Measurements from ENCODE around the gene FAM170B.

Gene FAM170B

DNA sequence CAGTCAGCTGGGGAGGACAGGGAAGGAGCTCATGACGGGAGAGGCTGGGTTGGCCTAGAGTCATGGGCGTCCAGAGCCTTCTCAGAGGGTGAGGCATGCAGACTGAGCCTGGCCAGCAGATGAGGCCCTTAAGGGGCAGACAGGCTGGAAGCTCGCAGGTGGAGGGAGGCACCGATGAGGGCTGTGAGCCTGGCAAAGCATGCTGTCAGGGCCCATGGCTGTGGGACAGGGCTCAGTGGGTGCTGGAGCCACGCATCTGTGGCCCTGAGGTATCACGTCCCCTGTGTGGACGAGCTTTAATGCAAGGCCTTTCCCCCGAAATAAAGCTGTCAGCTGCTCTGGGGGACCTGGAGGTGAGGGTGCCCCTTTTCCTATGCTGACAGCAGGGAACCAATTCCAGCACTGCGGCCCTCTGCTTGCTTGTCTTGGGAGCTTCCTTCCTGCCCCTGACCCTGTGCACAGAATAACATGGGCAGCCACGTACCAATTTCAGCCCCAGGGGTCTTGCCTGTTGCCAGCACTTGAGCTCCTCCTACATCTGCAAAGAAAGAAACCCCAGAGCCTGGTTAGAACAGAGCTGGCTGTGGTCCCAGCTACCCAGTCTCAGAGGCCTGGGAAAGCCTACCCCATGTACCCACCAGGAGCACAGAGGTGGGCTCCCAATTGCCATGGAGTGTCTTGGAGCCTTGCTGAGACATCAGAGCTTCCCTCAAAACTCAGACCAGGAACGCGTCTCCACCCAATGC is 33.8 kb upstream of the FAM170B start:
- H3K36me3 ChIP-seq (replicated peaks; ENCODE audit: low read depth, low read length) = no peaks in the 10 kb centered on the region
- TF ChIP-seq CTCF (IDR thresholded peaks at IDR 0.05; ENCODE audit: low read depth, low read length) = no peak
- H4K20me1 ChIP-seq (ENCODE audit: insufficient read depth, low read length) = no peaks in the 10 kb centered on the region
- H3K4me1 ChIP-seq (ENCODE audit: low read length) = peaks cover 17% of the 10 kb centered on the region
- H2AFZ ChIP-seq (ENCODE audit: low read depth, low read length) = no peak overlapping the region
- H3K27ac ChIP-seq (ENCODE audit: low read length) = no peak overlapping the region
- H3K27me3 ChIP-seq (ENCODE audit: low read depth, low read length) = no peaks in the 10 kb centered on the region
- H3K4me2 ChIP-seq (ENCODE audit: low read length) = no peak overlapping the region
- no peak overlapping the region for H3K9ac ChIP-seq (ENCODE audit: low read length)
- H3K79me2 ChIP-seq (ENCODE audit: low read length) = no peaks in the 10 kb centered on the region
- no peaks in the 10 kb centered on the region for H3K9me3 ChIP-seq (ENCODE audit: insufficient read depth, low read length)
- no peak overlapping the region for H3K4me3 ChIP-seq (ENCODE audit: low read length)

DNA sequence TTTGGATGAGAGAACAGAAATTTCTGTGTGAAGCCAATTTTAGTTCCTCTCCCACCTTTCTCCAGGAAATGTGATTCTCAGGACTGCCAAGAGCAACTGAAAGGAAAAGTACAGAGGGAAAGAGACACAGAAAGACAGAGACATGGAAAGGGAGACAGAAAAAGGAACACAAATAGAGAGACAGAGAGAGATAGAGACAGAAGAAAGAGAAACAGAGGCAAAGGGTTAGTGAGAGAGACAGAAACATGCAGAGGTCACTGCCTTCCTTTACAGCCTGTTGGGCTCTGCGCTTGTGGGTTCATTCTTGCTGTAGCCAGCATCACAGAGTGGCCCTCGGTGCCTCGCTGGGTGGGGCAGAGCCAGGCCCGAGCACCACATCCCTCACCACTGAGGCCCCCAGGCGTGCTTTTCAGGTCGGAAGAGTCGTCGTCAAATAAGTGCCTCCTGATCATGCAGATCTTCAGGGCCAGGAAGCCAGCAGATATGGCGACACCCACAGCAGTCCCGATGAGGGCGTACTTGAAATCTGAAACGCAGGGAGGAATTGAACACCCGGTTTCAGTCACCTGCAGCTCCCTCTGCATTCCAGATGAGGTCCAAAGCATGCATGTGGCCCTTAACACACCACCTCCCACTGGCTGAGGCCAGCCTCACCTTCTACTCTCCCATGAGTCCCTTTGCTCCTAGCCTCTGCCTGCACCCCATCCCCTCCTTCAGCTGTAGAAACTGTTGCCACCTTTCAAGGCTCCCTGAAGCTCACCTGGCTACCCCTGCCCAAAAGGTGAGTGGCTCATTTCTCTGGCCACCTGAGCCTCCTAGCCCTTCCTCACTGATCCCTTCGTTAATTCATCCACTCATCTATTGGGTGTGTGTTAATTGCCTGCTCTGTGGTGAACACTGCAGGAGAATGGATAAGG is 32.9 kb upstream of the FAM170B start:
- no peak overlapping the region for H2AFZ ChIP-seq (ENCODE audit: low read depth, low read length)
- H3K4me1 ChIP-seq (ENCODE audit: low read length) = peaks cover 8% of the 10 kb centered on the region
- no peak overlapping the region for H3K27ac ChIP-seq (ENCODE audit: low read length)
- H3K36me3 ChIP-seq (replicated peaks; ENCODE audit: low read depth, low read length) = no peaks in the 10 kb centered on the region
- no peaks in the 10 kb centered on the region for H4K20me1 ChIP-seq (ENCODE audit: insufficient read depth, low read length)
- H3K79me2 ChIP-seq (ENCODE audit: low read length) = no peaks in the 10 kb centered on the region
- H3K27me3 ChIP-seq (ENCODE audit: low read depth, low read length) = no peaks in the 10 kb centered on the region
- TF ChIP-seq EZH2phosphoT487 (IDR thresholded peaks at IDR 0.05; ENCODE audit: low read depth) (no peak), CTCF (IDR thresholded peaks at IDR 0.05; ENCODE audit: low read depth, low read length) (no peak)
- no peak overlapping the region for H3K9ac ChIP-seq (ENCODE audit: low read length)
- H3K9me3 ChIP-seq (ENCODE audit: insufficient read depth, low read length) = no peaks in the 10 kb centered on the region
- H3K4me3 ChIP-seq (ENCODE audit: low read length) = no peak overlapping the region
- H3K4me2 ChIP-seq (ENCODE audit: low read length) = no peak overlapping the region

DNA sequence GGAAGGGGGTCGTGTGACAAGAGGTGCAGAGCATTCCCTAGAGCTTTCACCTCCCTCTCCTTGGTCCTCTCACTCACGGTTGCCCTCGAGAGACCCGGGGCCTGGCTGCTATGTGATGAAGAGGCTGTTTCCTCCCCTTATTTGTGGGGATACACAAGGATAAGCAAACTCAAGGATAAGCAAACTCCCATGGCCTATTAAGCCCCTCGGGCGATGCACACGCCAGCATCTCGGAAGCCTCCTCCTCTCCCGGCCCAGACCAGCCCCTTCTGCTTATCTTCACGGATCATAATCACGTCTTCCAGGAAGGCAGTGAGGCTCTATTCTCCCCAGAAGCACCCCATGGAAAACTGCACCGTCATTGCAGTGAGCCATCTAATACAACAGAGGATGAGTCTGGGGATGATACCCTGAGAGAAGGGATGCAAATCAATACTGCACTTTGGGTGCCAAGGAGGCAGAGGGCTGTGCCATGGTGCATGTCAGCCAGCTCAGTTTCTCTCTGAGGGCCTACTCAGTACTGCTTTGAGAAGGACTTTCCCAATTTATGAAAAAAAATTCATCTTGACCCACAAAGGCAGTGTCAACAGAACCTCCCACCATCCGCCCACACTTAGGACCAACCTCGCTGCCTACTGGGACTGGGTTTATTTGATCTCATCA is 32.1 kb upstream of the FAM170B start:
- Histone ChIP-seq H3K4me1 (ENCODE audit: low read length) (peaks cover 5% of the 10 kb centered on the region), H3K36me3 (replicated peaks; ENCODE audit: low read depth, low read length) (no peaks in the 10 kb centered on the region), H3K4me2 (ENCODE audit: low read length) (no peak overlapping the region), H3K79me2 (ENCODE audit: low read length) (no peaks in the 10 kb centered on the region), H4K20me1 (ENCODE audit: insufficient read depth, low read length) (no peaks in the 10 kb centered on the region), H2AFZ (ENCODE audit: low read depth, low read length) (no peak overlapping the region), H3K9ac (ENCODE audit: low read length) (no peak overlapping the region), H3K4me3 (ENCODE audit: low read length) (no peak overlapping the region), H3K9me3 (ENCODE audit: insufficient read depth, low read length) (no peaks in the 10 kb centered on the region), H3K27ac (ENCODE audit: low read length) (no peak overlapping the region), H3K27me3 (ENCODE audit: low read depth, low read length) (no peaks in the 10 kb centered on the region)
- TF ChIP-seq EZH2phosphoT487 (IDR thresholded peaks at IDR 0.05; ENCODE audit: low read depth) = no peak
- TF ChIP-seq CTCF (IDR thresholded peaks at IDR 0.05; ENCODE audit: low read depth, low read length) = no peak

GRCh38 chr10:49165259-49165658 is 31.4 kb upstream of the FAM170B start:
- Histone ChIP-seq H3K9me3 (ENCODE audit: insufficient read depth, low read length) (no peaks in the 10 kb centered on the region), H3K9ac (ENCODE audit: low read length) (no peak overlapping the region), H3K27me3 (ENCODE audit: low read depth, low read length) (no peaks in the 10 kb centered on the region), H4K20me1 (ENCODE audit: insufficient read depth, low read length) (no peaks in the 10 kb centered on the region), H3K4me3 (ENCODE audit: low read length) (no peak overlapping the region), H3K4me2 (ENCODE audit: low read length) (no peak overlapping the region), H3K27ac (ENCODE audit: low read length) (no peak overlapping the region), H2AFZ (ENCODE audit: low read depth, low read length) (no peak overlapping the region), H3K79me2 (ENCODE audit: low read length) (no peaks in the 10 kb centered on the region), H3K36me3 (replicated peaks; ENCODE audit: low read depth, low read length) (no peaks in the 10 kb centered on the region), H3K4me1 (ENCODE audit: low read length) (peaks cover 5% of the 10 kb centered on the region)
- TF ChIP-seq CTCF (IDR thresholded peaks at IDR 0.05; ENCODE audit: low read depth, low read length) (no peak), EZH2phosphoT487 (IDR thresholded peaks at IDR 0.05; ENCODE audit: low read depth) (no peak)
